ENCODE measurements around the gene HOOK2.

HOOK2 gene

GRCh38 chr19:12764698-12765097 is 10.7 kb downstream of the HOOK2 start:
- no peaks in the 10 kb centered on the region for H3K27me3 ChIP-seq (ENCODE audit: low read depth)
- H3K4me1 ChIP-seq: no peaks in the 10 kb centered on the region
- no peak overlapping the region for H3K4me3 ChIP-seq
- peaks cover 11% of the 10 kb centered on the region; the same call in 1 of the 2 replicates for H3K36me3 ChIP-seq (replicated peaks)
- in situ Hi-C loops (cut with MboI; ENCODE audit: low sequenced_read_pairs): no loop called here
- no peak for DNase-seq (ENCODE audit: low spot score in 2 of 2)
- no peaks in the 10 kb centered on the region for H3K9me3 ChIP-seq

DNA sequence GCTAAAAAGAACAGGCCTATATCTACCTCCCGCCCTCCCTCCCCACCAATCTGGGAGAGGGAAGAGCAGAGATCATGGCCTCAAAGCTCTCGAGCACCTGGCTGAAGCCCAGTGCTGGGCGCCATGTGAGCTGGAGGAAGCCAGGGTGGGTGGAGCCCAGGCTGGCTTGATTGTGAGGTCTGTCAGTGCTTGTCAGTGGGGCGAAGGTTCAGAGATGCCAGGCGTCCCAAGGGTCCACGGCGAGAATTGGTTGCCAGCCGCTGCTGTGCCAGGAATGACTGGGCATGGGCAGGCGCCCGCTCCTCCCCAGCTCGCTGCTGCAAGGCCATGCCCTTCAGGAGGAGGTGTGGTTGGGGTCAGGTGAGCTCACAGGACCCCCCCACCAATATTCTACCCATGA is 12.3 kb downstream of the HOOK2 start:
- H3K4me1 ChIP-seq: no peaks in the 10 kb centered on the region
- no peaks in the 10 kb centered on the region for H3K9me3 ChIP-seq
- no peak for DNase-seq (ENCODE audit: low spot score in 2 of 2)
- H3K4me3 ChIP-seq: no peak overlapping the region
- in situ Hi-C loops (cut with MboI; ENCODE audit: low sequenced_read_pairs): no loop called here
- peaks cover 11% of the 10 kb centered on the region; the same call in 1 of the 2 replicates for H3K36me3 ChIP-seq (replicated peaks)
- no peaks in the 10 kb centered on the region for H3K27me3 ChIP-seq (ENCODE audit: low read depth)

GRCh38 chr19:12759686-12760085 is 15.7 kb downstream of the HOOK2 start:
- H3K4me1 ChIP-seq: peaks cover 3% of the 10 kb centered on the region; the same call in 1 of the 2 replicates
- H3K9me3 ChIP-seq: no peaks in the 10 kb centered on the region
- in situ Hi-C loops (cut with MboI; ENCODE audit: low sequenced_read_pairs): no loop called here
- H3K4me3 ChIP-seq: no peak overlapping the region
- H3K27me3 ChIP-seq (ENCODE audit: low read depth): no peaks in the 10 kb centered on the region
- peaks cover 8% of the 10 kb centered on the region; the same call in 1 of the 2 replicates for H3K36me3 ChIP-seq (replicated peaks)
- no peak for DNase-seq (ENCODE audit: low spot score in 2 of 2)

GRCh38 chr19:12757544-12758274 is 17.6 kb downstream of the HOOK2 start:
- H3K36me3 ChIP-seq (replicated peaks): 0 out of 2 replicates have a peak, but pooled peaks cover 2% of the 10 kb centered on the region
- H3K27me3 ChIP-seq (ENCODE audit: low read depth): peaks cover 8% of the 10 kb centered on the region
- H3K9me3 ChIP-seq: no peaks in the 10 kb centered on the region
- in situ Hi-C loops (cut with MboI; ENCODE audit: low sequenced_read_pairs): no loop called here
- H3K4me1 ChIP-seq: peaks cover 3% of the 10 kb centered on the region; the same call in 1 of the 2 replicates
- H3K4me3 ChIP-seq: peak overlapping the region; percentile 21
- DNase-seq (ENCODE audit: low spot score in 2 of 2): peak; percentile 63 to 85

- no peak for DNase-seq (ENCODE audit: low spot score in 2 of 2)
- Histone ChIP-seq H3K9me3 (no peaks in the 10 kb centered on the region), H3K36me3 (replicated peaks) (no peaks in the 10 kb centered on the region), H3K4me3 (no peak overlapping the region), H3K27me3 (ENCODE audit: low read depth) (peaks cover 20% of the 10 kb centered on the region), H3K4me1 (peaks cover 3% of the 10 kb centered on the region; the same call in 1 of the 2 replicates)
- in situ Hi-C loops (cut with MboI; ENCODE audit: low sequenced_read_pairs): no loop called here
Observed at GRCh38 chr19:12756150-12756883, 19.0 kb downstream of the HOOK2 start.

DNA sequence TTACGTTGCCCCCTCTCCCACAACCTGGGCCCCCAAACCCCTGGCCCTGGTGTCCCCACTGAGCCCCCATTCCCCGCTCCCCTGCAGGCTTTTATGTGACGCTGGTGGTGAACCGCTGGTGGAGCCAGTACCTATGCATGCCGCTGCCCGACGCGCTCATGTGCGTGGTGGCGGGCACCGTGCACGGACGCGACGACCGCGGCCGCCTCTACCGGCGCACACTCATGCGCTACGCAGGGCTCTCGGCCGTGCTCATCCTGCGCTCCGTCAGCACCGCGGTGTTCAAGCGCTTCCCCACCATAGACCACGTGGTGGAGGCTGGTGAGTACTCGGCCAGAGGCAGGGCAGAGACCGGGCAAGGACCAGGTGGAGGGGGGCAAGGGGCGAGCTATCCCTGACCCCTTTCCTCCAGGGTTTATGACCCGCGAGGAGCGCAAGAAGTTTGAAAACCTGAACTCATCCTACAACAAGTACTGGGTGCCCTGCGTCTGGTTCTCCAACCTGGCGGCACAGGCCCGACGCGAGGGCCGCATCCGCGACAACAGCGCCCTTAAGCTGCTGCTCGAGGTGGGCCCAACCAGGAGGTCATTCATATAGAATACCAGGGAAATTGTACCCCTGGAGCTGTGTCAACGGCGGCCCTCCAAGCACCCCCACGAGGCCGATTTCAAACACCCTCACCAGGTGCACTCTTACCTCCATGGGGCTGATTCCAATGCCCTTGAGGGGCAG is 20.7 kb downstream of the HOOK2 start:
- Histone ChIP-seq H3K4me1 (peaks cover 3% of the 10 kb centered on the region; the same call in 1 of the 2 replicates), H3K9me3 (no peaks in the 10 kb centered on the region), H3K4me3 (no peak overlapping the region), H3K36me3 (replicated peaks) (no peaks in the 10 kb centered on the region), H3K27me3 (ENCODE audit: low read depth) (peaks cover 37% of the 10 kb centered on the region)
- DNase-seq (ENCODE audit: low spot score in 2 of 2): no peak
- in situ Hi-C loops (cut with MboI; ENCODE audit: low sequenced_read_pairs): no loop called here

- Histone ChIP-seq H3K9me3 (no peaks in the 10 kb centered on the region), H3K36me3 (replicated peaks) (peaks cover 3% of the 10 kb centered on the region; the same call in 1 of the 2 replicates), H3K4me3 (no peak overlapping the region), H3K27me3 (ENCODE audit: low read depth) (peaks cover 40% of the 10 kb centered on the region), H3K4me1 (peaks cover under 1% of the 10 kb centered on the region; the same call in 1 of the 2 replicates)
- in situ Hi-C loops (cut with MboI; ENCODE audit: low sequenced_read_pairs): no loop called here
- DNase-seq (ENCODE audit: low spot score in 2 of 2): no peak
Observed at GRCh38 chr19:12752056-12752781, 23.1 kb downstream of the HOOK2 start.

DNA sequence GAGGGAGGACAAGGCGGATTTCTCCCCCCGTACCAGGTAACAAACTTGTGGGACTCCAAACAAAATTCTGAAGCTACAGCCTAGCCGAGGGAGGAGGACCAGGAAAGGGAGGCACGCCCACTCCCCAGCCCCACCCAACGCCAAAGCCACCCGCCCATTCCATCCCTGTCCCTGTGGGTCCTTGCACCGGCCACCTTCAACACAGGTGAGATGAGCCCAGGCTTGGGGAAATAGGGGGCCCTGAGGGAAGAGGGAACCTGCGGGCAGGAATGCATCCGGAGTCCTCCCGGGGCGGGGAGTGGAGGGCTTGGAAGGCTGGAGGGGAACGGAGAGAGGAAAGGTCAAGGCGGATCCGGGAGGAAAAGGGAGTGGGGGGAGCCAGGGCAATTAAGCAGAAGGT is 23.7 kb downstream of the HOOK2 start, which contains the start of gene BEST2:
BEST2 (plus strand) TSS at position 157 of the 400 bp plus-strand sequence. CDS start 802 bp downstream, outside the sequence.
- no peak within 1 kb of the TSS for H3K4me3 ChIP-seq
- DNase-seq (ENCODE audit: low spot score in 2 of 2): peak in 1 of 2 experiments; percentile 28
- peaks cover 3% of the 10 kb centered on the region; the same call in 1 of the 2 replicates for H3K36me3 ChIP-seq (replicated peaks)
- no peaks in the 10 kb centered on the region for H3K9me3 ChIP-seq
- H3K4me1 ChIP-seq: no peaks in the 10 kb centered on the region
- in situ Hi-C loops (cut with MboI; ENCODE audit: low sequenced_read_pairs): no loop called here
- peaks cover 40% of the 10 kb centered on the region for H3K27me3 ChIP-seq (ENCODE audit: low read depth)

DNA sequence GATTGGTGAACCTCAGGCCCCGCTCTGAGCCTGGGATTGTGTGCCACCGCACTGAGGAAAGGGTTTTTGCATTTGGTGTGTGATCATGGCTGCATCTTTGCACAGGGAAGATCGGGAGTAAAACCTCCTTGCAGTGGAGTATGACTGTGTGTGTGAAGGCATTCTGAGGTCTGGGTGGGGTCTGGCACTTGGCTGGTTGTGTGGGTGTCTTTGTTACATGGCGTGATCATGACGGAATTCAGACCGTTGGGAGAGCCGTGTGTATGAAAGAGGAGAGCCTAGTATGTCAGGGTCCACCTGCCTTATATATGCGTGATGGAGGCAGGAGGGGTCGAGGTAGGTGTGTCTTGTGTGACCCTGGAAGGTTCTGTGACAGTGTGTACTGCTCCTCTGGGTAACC is 24.5 kb downstream of the HOOK2 start:
- no peaks in the 10 kb centered on the region for H3K4me1 ChIP-seq
- no peak for DNase-seq (ENCODE audit: low spot score in 2 of 2)
- H3K9me3 ChIP-seq: no peaks in the 10 kb centered on the region
- peaks cover 40% of the 10 kb centered on the region for H3K27me3 ChIP-seq (ENCODE audit: low read depth)
- in situ Hi-C loops (cut with MboI; ENCODE audit: low sequenced_read_pairs): no loop called here
- no peak overlapping the region for H3K4me3 ChIP-seq
- H3K36me3 ChIP-seq (replicated peaks): peaks cover 11% of the 10 kb centered on the region

- Histone ChIP-seq H3K9me3 (no peaks in the 10 kb centered on the region), H3K4me1 (no peaks in the 10 kb centered on the region), H3K36me3 (replicated peaks) (peaks cover 18% of the 10 kb centered on the region), H3K4me3 (no peak overlapping the region), H3K27me3 (ENCODE audit: low read depth) (peaks cover 40% of the 10 kb centered on the region)
- in situ Hi-C loops (cut with MboI; ENCODE audit: low sequenced_read_pairs): no loop called here
- DNase-seq (ENCODE audit: low spot score in 2 of 2): no peak
Observed at GRCh38 chr19:12749938-12750521, 25.3 kb downstream of the HOOK2 start.

DNA sequence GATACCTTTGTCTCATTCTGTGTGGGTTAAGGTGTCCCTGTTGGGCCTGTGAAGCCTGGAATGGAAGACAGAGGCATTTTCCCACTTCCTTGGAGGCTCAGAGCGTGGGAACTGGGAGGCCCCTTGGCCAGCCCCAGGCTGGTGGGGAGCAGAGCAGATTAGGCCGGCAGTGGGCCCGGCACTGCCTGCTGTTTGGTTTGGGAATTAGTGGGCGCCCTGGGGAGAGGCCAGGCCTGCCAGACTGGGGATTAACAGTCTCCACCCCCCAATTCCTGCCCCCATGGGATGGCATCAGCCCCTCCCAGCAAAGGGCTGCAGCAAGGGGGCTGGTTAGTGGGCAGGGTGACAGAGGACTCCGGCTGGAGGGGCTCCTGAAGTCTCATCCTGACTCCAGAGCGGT is 26.9 kb downstream of the HOOK2 start:
- H3K4me3 ChIP-seq: no peak overlapping the region
- in situ Hi-C loops (cut with MboI; ENCODE audit: low sequenced_read_pairs): no loop called here
- H3K27me3 ChIP-seq (ENCODE audit: low read depth): peaks cover 38% of the 10 kb centered on the region
- DNase-seq (ENCODE audit: low spot score in 2 of 2): no peak
- no peaks in the 10 kb centered on the region for H3K4me1 ChIP-seq
- H3K9me3 ChIP-seq: no peaks in the 10 kb centered on the region
- H3K36me3 ChIP-seq (replicated peaks): peaks cover 24% of the 10 kb centered on the region

- H3K27me3 ChIP-seq (ENCODE audit: low read depth): peaks cover 10% of the 10 kb centered on the region
- H3K9me3 ChIP-seq: no peaks in the 10 kb centered on the region
- no peak for DNase-seq (ENCODE audit: low spot score in 2 of 2)
- in situ Hi-C loops (cut with MboI; ENCODE audit: low sequenced_read_pairs): no loop called here
- peaks cover 24% of the 10 kb centered on the region for H3K36me3 ChIP-seq (replicated peaks)
- H3K4me3 ChIP-seq: no peak overlapping the region
- no peaks in the 10 kb centered on the region for H3K4me1 ChIP-seq
Observed at GRCh38 chr19:12745166-12745897, 30.0 kb downstream of the HOOK2 start.

Measured in HAP-1 (cell line).